ENCODE results near the gene PSTPIP1. TPM values are rescaled to one million over a fixed set of nuclear protein-coding genes. Genes with fewer than 3 reads are reported as not detected.
A peak's percentile ranks its signal among the peaks of the same experiment; 100 is the strongest.

PSTPIP1 gene
- total RNA-seq, 4 donors from 2014 or later, result 6.3 to 40.4 (median 19.5) TPM

- TF ChIP-seq, protein P1, sequence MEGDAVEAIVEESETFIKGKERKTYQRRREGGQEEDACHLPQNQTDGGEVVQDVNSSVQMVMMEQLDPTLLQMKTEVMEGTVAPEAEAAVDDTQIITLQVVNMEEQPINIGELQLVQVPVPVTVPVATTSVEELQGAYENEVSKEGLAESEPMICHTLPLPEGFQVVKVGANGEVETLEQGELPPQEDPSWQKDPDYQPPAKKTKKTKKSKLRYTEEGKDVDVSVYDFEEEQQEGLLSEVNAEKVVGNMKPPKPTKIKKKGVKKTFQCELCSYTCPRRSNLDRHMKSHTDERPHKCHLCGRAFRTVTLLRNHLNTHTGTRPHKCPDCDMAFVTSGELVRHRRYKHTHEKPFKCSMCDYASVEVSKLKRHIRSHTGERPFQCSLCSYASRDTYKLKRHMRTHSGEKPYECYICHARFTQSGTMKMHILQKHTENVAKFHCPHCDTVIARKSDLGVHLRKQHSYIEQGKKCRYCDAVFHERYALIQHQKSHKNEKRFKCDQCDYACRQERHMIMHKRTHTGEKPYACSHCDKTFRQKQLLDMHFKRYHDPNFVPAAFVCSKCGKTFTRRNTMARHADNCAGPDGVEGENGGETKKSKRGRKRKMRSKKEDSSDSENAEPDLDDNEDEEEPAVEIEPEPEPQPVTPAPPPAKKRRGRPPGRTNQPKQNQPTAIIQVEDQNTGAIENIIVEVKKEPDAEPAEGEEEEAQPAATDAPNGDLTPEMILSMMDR (IDR thresholded peaks at IDR 0.05), result no peak
- TF ChIP-seq POLR2A (IDR thresholded peaks at IDR 0.05), result no peak
- Histone ChIP-seq H3K27me3 (no peaks in the 10 kb centered on the region), H3K9me3 (no peaks in the 10 kb centered on the region), H3K4me3 (no peak overlapping the region), H3K4me1 (peaks cover 0 to 46% (median 22%) of the 10 kb centered on the region in 4 donors), H3K36me3 (no peaks in the 10 kb centered on the region), H3K27ac (peak overlapping the region in 1 of 4 donors; percentile 25)
- DNase-seq, result peak in 1 of 3 donors; percentile 12
Measured at GRCh38 chr15:76998663-76999285, 3.8 kb downstream of the PSTPIP1 start.

GRCh38 chr15:76999996-77000395 is 5.1 kb downstream of the PSTPIP1 start:
- no peaks in the 10 kb centered on the region for H3K9me3 ChIP-seq
- peaks cover 0 to 45% (median 17%) of the 10 kb centered on the region in 4 donors for H3K4me1 ChIP-seq
- no peak overlapping the region for H3K27ac ChIP-seq
- DNase-seq, result peak in 1 of 3 donors; percentile 27
- no peak overlapping the region for H3K4me3 ChIP-seq
- no peaks in the 10 kb centered on the region for H3K27me3 ChIP-seq
- TF ChIP-seq, protein P1 (IDR thresholded peaks at IDR 0.05), result no peak
- TF ChIP-seq POLR2A (IDR thresholded peaks at IDR 0.05), result no peak
- no peaks in the 10 kb centered on the region for H3K36me3 ChIP-seq

DNA sequence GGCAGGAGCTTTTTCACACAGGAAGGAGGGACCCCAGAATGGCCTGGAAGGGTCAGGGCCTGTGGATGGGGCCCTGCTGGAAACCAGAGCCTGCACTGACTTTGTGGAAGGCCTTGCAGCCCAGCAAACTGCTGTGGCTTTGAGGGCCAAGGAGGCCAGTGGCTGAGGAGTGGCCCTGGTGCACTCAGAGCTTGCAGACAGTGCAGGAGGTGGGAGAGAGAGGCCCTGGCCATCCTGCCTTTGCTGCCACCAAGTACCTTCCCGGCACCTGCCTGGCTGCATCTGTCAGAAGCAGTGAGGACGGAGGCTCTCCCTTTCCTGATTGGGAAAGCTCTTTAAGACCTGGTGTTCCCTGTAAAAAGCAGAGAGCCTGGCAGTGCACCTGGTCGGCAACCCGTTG is 6.4 kb downstream of the PSTPIP1 start:
- Histone ChIP-seq H3K4me1 (peaks cover 0 to 34% (median 14%) of the 10 kb centered on the region in 4 donors), H3K4me3 (no peak overlapping the region), H3K9me3 (no peaks in the 10 kb centered on the region), H3K27me3 (no peaks in the 10 kb centered on the region), H3K27ac (no peak overlapping the region), H3K36me3 (no peaks in the 10 kb centered on the region)
- peak in 1 of 3 donors; percentile 8 for DNase-seq
- TF ChIP-seq, protein P1 (IDR thresholded peaks at IDR 0.05), result no peak
- no peak for TF ChIP-seq POLR2A (IDR thresholded peaks at IDR 0.05)

GRCh38 chr15:77001966-77002365 is 7.0 kb downstream of the PSTPIP1 start:
- H3K27me3 ChIP-seq, result no peaks in the 10 kb centered on the region
- peak in 1 of 3 donors; percentile 11 for DNase-seq
- peak overlapping the region in 1 of 4 donors; percentile 72 for H3K27ac ChIP-seq
- TF ChIP-seq, protein P1 (IDR thresholded peaks at IDR 0.05), result no peak
- TF ChIP-seq POLR2A (IDR thresholded peaks at IDR 0.05), result no peak
- no peaks in the 10 kb centered on the region for H3K9me3 ChIP-seq
- no peak overlapping the region for H3K4me3 ChIP-seq
- peaks cover 0 to 32% (median 9%) of the 10 kb centered on the region in 4 donors for H3K4me1 ChIP-seq
- H3K36me3 ChIP-seq, result no peaks in the 10 kb centered on the region

- DNase-seq, result peak; percentile 5 to 80 (median 79)
- peak overlapping the region; percentile 26 to 72 (median 44) for H3K27ac ChIP-seq
Measured at GRCh38 chr15:77002436-77002835, 7.5 kb downstream of the PSTPIP1 start.

More at GRCh38 chr15:77002436-77002835, 7.5 kb downstream of the PSTPIP1 start:
- Histone ChIP-seq H3K4me1 (peaks cover 0 to 32% (median 8%) of the 10 kb centered on the region in 4 donors), H3K4me3 (peak overlapping the region in 1 of 4 donors; percentile 26), H3K9me3 (no peaks in the 10 kb centered on the region), H3K27me3 (no peaks in the 10 kb centered on the region), H3K36me3 (no peaks in the 10 kb centered on the region)
- TF ChIP-seq, protein P1 (IDR thresholded peaks at IDR 0.05), result no peak
- TF ChIP-seq POLR2A (IDR thresholded peaks at IDR 0.05), result no peak

Measured in Peyer's patch (tissue), 4 donors.